Neural progenitor cell (in vitro differentiated cells): ENCODE data around the gene ARHGEF2. TPM values are rescaled to one million over a fixed set of nuclear protein-coding genes. Genes with fewer than 3 reads are reported as not detected.
A peak's percentile ranks its signal among the peaks of the same experiment; 100 is the strongest.

Experiments
- DNase-seq: peaks from one replicate; pipeline ENCODE4 v3.0.0-alpha.2; 2016; ENCODE audit warnings: low spot score
- H2AFZ ChIP-seq: fragments of 200-600 bp; sonication (generic); replicated peaks from 2 replicates; pipeline ENCODE4 v1.6.1; 2016; ENCODE audit warnings: antibody characterized with exemption
- H3F3A ChIP-seq: fragments of 200-600 bp; sonication (generic); 2 replicates; pipeline ENCODE4 v1.6.1; 2016; ENCODE audit warnings: antibody characterized with exemption, low read depth
- H3K27ac ChIP-seq: fragments of 200-600 bp; sonication (generic); 2 replicates; pipeline ENCODE4 v1.5.1; 2016; ENCODE audit warnings: mild to moderate bottlenecking
- H3K27me3 ChIP-seq: fragments of 200-600 bp; sonication (generic); 2 replicates; pipeline ENCODE4 v1.6.1; 2016; ENCODE audit warnings: mild to moderate bottlenecking, moderate library complexity
- H3K36me3 ChIP-seq: fragments of 200-600 bp; sonication (generic); 2 replicates; pipeline ENCODE4 v1.5.1; 2016
- H3K4me1 ChIP-seq: fragments of 200-600 bp; sonication (generic); 2 replicates; pipeline ENCODE4 v1.6.1; 2016; ENCODE audit warnings: mixed run types
- H3K4me2 ChIP-seq: fragments of 200-600 bp; sonication (generic); 2 replicates; pipeline ENCODE4 v1.6.1; 2016
- H3K4me3 ChIP-seq: fragments of 200-600 bp; sonication (generic); 2 replicates; pipeline ENCODE4 v1.5.1; 2016
- H3K79me2 ChIP-seq: fragments of 200-600 bp; sonication (generic); 2 replicates; pipeline ENCODE4 v1.6.1; 2016; ENCODE audit warnings: low read depth
- H3K9ac ChIP-seq: fragments of 200-600 bp; sonication (generic); 2 replicates; pipeline ENCODE4 v1.6.1; 2016
- H3K9me3 ChIP-seq: fragments of 200-600 bp; sonication (generic); 2 replicates; pipeline ENCODE4 v1.5.1; 2016; ENCODE audit warnings: low read depth
- H4K20me1 ChIP-seq: fragments of 200-600 bp; sonication (generic); 2 replicates; pipeline ENCODE4 v1.6.1; 2016; ENCODE audit warnings: low read depth
- H3K27ac Mint-ChIP-seq: 3 replicates; pipeline ENCODE4 v1.8.0; 2021; ENCODE audit warnings: mixed read lengths
- H3K27me3 Mint-ChIP-seq: 2 replicates; pipeline ENCODE4 v1.8.0; 2022; ENCODE audit warnings: low read depth, mild to moderate bottlenecking, inconsistent platforms, moderate library complexity, mixed read lengths; ENCODE audit not compliant: insufficient read depth
- H3K36me3 Mint-ChIP-seq: 3 replicates; pipeline ENCODE4 v1.8.0; 2021; ENCODE audit warnings: mixed read lengths
- H3K4me1 Mint-ChIP-seq: 3 replicates; pipeline ENCODE4 v1.8.0; 2021; ENCODE audit warnings: mixed read lengths
- H3K4me3 Mint-ChIP-seq: 3 replicates; pipeline ENCODE4 v1.8.0; 2021; ENCODE audit warnings: mild to moderate bottlenecking, moderate library complexity, mixed read lengths
- H3K9me3 Mint-ChIP-seq: 3 replicates; pipeline ENCODE4 v1.8.0; 2020; ENCODE audit warnings: mixed read lengths
- CTCF ChIP-seq: fragments of 200-600 bp; sonication (generic); IDR thresholded peaks from 2 replicates; pipeline ENCODE4 v1.5.1; 2017; ENCODE audit warnings: antibody characterized with exemption, mild to moderate bottlenecking
- EZH2 ChIP-seq: fragments of 200-600 bp; sonication (generic); IDR thresholded peaks from 2 replicates; pipeline ENCODE4 v1.6.1; 2017; ENCODE audit warnings: antibody characterized with exemption, mild to moderate bottlenecking, moderate library complexity
- EZH2phosphoT487 ChIP-seq: fragments of 200-600 bp; sonication (generic); IDR thresholded peaks from 2 replicates; pipeline ENCODE4 v1.6.1; 2017; ENCODE audit warnings: antibody characterized with exemption
- total RNA-seq: library from RNA; depleted of rRNA; stranded (reverse); fragments of >200 nt; gene quantifications from 2 replicates; pipeline ENCODE4 v1.2.3, GENCODE V29; 2015; ENCODE audit warnings: low replicate concordance

The ARHGEF2 gene
- total RNA-seq, 1 donor from 2014 or later, result 79.7 TPM

- DNase-seq, result peak; percentile 74
- H4K20me1 ChIP-seq, result peaks cover 5% of the 10 kb centered on the region
- Mint-ChIP-seq H3K36me3 (no peaks in the 10 kb centered on the region), H3K4me1 (peaks cover 16% of the 10 kb centered on the region), H3K27ac (no peak overlapping the region), H3K4me3 (peak overlapping the region; percentile 0), H3K9me3 (no peaks in the 10 kb centered on the region), H3K27me3 (peaks cover 6% of the 10 kb centered on the region)
- H3K9me3 ChIP-seq, result no peaks in the 10 kb centered on the region
- no peak overlapping the region for H2AFZ ChIP-seq
- H3K4me3 ChIP-seq, result no peak overlapping the region
- H3F3A ChIP-seq, result peaks cover 16% of the 10 kb centered on the region
- no peaks in the 10 kb centered on the region for H3K27me3 ChIP-seq
- peaks cover 10% of the 10 kb centered on the region for H3K79me2 ChIP-seq
- H3K4me1 ChIP-seq, result peaks cover 8% of the 10 kb centered on the region
- H3K4me2 ChIP-seq, result no peak overlapping the region
- H3K9ac ChIP-seq, result no peak overlapping the region
- H3K36me3 ChIP-seq, result peaks cover under 1% of the 10 kb centered on the region
- H3K27ac ChIP-seq, result no peak overlapping the region
- no peak for TF ChIP-seq EZH2
- peak; percentile 72 for TF ChIP-seq CTCF
These were observed 40.1 kb downstream of the ARHGEF2 start for GRCh38 chr1:155938220-155938627.

GRCh38 chr1:155934936-155935590, 43.3 kb downstream of the ARHGEF2 start:
- Mint-ChIP-seq H3K27me3 (peaks cover 4% of the 10 kb centered on the region), H3K27ac (no peak overlapping the region)
- no peak for DNase-seq

GRCh38 chr1:155934097-155934935, 44.0 kb downstream of the ARHGEF2 start, which contains the start of gene KHDC4:
Gene KHDC4 (minus strand): TSS chr1:155934413. CDS start chr1:155934373, 40 bp downstream.
- Histone ChIP-seq H3K9ac (peak within 1 kb of the TSS; percentile 90), H3K9me3 (no peaks in the 10 kb centered on the region), H3K79me2 (peaks cover 49% of the 10 kb centered on the region), H4K20me1 (peaks cover 42% of the 10 kb centered on the region), H3K27ac (peak within 1 kb of the TSS; percentile 76), H3K4me1 (peaks cover 23% of the 10 kb centered on the region), H2AFZ (peak within 1 kb of the TSS; percentile 74), H3K4me2 (peak within 1 kb of the TSS; percentile 92), H3K4me3 (peak within 1 kb of the TSS; percentile 93), H3F3A (peaks cover 30% of the 10 kb centered on the region), H3K27me3 (no peaks in the 10 kb centered on the region), H3K36me3 (peaks cover 17% of the 10 kb centered on the region)
- TF ChIP-seq EZH2 (no peak), EZH2phosphoT487 (no peak), CTCF (no peak)
- Mint-ChIP-seq H3K4me1 (peaks cover 17% of the 10 kb centered on the region), H3K9me3 (no peaks in the 10 kb centered on the region), H3K27ac (no peak within 1 kb of the TSS), H3K27me3 (peaks cover 4% of the 10 kb centered on the region), H3K4me3 (no peak within 1 kb of the TSS), H3K36me3 (peaks cover 14% of the 10 kb centered on the region)
- peak; percentile 97 for DNase-seq

More at GRCh38 chr1:155934936-155935590, 43.3 kb downstream of the ARHGEF2 start:
- Histone ChIP-seq H3K4me3 (peak overlapping the region; percentile 93), H3K4me2 (peak overlapping the region; percentile 92), H4K20me1 (peaks cover 36% of the 10 kb centered on the region), H3K27ac (peak overlapping the region; percentile 76), H3K9ac (peak overlapping the region; percentile 56), H3F3A (peaks cover 30% of the 10 kb centered on the region), H3K27me3 (no peaks in the 10 kb centered on the region), H3K36me3 (peaks cover 14% of the 10 kb centered on the region), H3K4me1 (peaks cover 23% of the 10 kb centered on the region), H3K9me3 (no peaks in the 10 kb centered on the region), H3K79me2 (peaks cover 42% of the 10 kb centered on the region), H2AFZ (peak overlapping the region; percentile 74)
- peaks cover 11% of the 10 kb centered on the region for H3K36me3 Mint-ChIP-seq
- TF ChIP-seq EZH2 (no peak), CTCF (no peak), EZH2phosphoT487 (no peak)
- H3K4me1 Mint-ChIP-seq, result peaks cover 17% of the 10 kb centered on the region
- H3K4me3 Mint-ChIP-seq, result no peak overlapping the region
- no peaks in the 10 kb centered on the region for H3K9me3 Mint-ChIP-seq
